Measurements from ENCODE around the gene RAD51AP1. TPM values are rescaled to one million over a fixed set of nuclear protein-coding genes. Genes with fewer than 3 reads are reported as not detected.

Gene RAD51AP1
- total RNA-seq, 1 experiment from 2014 or later: 38.0 TPM

- DNase-seq: no peak
- H3K4me3 Mint-ChIP-seq (ENCODE audit: low read depth, unreplicated experiment): no peak overlapping the region
- no peaks in the 10 kb centered on the region for H3K27me3 Mint-ChIP-seq (ENCODE audit: unreplicated experiment)
- no peaks in the 10 kb centered on the region for H3K36me3 Mint-ChIP-seq (ENCODE audit: insufficient read depth, unreplicated experiment)
- TF ChIP-seq, protein P1, sequence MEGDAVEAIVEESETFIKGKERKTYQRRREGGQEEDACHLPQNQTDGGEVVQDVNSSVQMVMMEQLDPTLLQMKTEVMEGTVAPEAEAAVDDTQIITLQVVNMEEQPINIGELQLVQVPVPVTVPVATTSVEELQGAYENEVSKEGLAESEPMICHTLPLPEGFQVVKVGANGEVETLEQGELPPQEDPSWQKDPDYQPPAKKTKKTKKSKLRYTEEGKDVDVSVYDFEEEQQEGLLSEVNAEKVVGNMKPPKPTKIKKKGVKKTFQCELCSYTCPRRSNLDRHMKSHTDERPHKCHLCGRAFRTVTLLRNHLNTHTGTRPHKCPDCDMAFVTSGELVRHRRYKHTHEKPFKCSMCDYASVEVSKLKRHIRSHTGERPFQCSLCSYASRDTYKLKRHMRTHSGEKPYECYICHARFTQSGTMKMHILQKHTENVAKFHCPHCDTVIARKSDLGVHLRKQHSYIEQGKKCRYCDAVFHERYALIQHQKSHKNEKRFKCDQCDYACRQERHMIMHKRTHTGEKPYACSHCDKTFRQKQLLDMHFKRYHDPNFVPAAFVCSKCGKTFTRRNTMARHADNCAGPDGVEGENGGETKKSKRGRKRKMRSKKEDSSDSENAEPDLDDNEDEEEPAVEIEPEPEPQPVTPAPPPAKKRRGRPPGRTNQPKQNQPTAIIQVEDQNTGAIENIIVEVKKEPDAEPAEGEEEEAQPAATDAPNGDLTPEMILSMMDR (IDR thresholded peaks at IDR 0.05; ENCODE audit: unreplicated experiment): no peak
- intact Hi-C loops (cut with micrococcal nuclease; ENCODE audit: unreplicated experiment): no loop called here
- H3K9me3 Mint-ChIP-seq (ENCODE audit: low read depth, unreplicated experiment): no peaks in the 10 kb centered on the region
- no peaks in the 10 kb centered on the region for H3K4me1 Mint-ChIP-seq (ENCODE audit: low read depth, unreplicated experiment)
- no peak overlapping the region for H3K27ac Mint-ChIP-seq (ENCODE audit: unreplicated experiment)
- CTCF ChIA-PET: no interaction called here
- BruUV-seq (replicated peaks): no TSS peak
These were observed 17.1 kb downstream of the RAD51AP1 start for GRCh38 chr12:4555804-4556203.

GRCh38 chr12:4556735-4557530 lies 18.2 kb downstream of the RAD51AP1 start:
- Mint-ChIP-seq H3K27me3 (ENCODE audit: unreplicated experiment) (no peaks in the 10 kb centered on the region), H3K36me3 (ENCODE audit: insufficient read depth, unreplicated experiment) (no peaks in the 10 kb centered on the region), H3K4me1 (ENCODE audit: low read depth, unreplicated experiment) (no peaks in the 10 kb centered on the region), H3K9me3 (ENCODE audit: low read depth, unreplicated experiment) (no peaks in the 10 kb centered on the region), H3K4me3 (ENCODE audit: low read depth, unreplicated experiment) (no peak overlapping the region), H3K27ac (ENCODE audit: unreplicated experiment) (no peak overlapping the region)
- intact Hi-C loops (cut with micrococcal nuclease; ENCODE audit: unreplicated experiment): no loop called here
- no peak for DNase-seq
- no TSS peak for BruUV-seq (replicated peaks)
- TF ChIP-seq, protein P1 (IDR thresholded peaks at IDR 0.05; ENCODE audit: unreplicated experiment): no peak
- CTCF ChIA-PET: no interaction called here

DNA sequence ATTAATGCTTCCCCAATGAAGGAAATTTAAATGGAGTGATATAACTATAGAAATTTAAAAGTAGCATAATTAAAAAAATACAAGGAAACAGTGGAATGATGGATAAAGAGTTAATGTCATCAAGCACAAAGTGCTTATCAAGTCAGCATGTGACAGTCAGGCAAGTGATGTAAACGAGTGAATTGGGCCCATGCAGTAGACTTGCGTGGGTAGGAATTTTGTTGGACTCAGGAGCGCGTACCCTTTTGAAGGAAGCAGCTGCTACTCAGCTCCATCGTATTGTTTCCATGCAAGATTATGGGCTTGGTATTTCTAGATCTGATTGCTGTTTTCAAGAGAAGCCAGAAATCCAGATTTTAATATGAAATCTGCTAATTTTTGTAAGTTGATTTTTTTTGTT lies 18.9 kb downstream of the RAD51AP1 start:
- DNase-seq: no peak
- CTCF ChIA-PET: no interaction called here
- TF ChIP-seq, protein P1 (IDR thresholded peaks at IDR 0.05; ENCODE audit: unreplicated experiment): no peak
- intact Hi-C loops (cut with micrococcal nuclease; ENCODE audit: unreplicated experiment): no loop called here
- H3K27me3 Mint-ChIP-seq (ENCODE audit: unreplicated experiment): no peaks in the 10 kb centered on the region
- BruUV-seq (replicated peaks): no TSS peak
- no peaks in the 10 kb centered on the region for H3K4me1 Mint-ChIP-seq (ENCODE audit: low read depth, unreplicated experiment)
- H3K36me3 Mint-ChIP-seq (ENCODE audit: insufficient read depth, unreplicated experiment): no peaks in the 10 kb centered on the region
- H3K9me3 Mint-ChIP-seq (ENCODE audit: low read depth, unreplicated experiment): no peaks in the 10 kb centered on the region
- H3K4me3 Mint-ChIP-seq (ENCODE audit: low read depth, unreplicated experiment): no peak overlapping the region
- H3K27ac Mint-ChIP-seq (ENCODE audit: unreplicated experiment): no peak overlapping the region

DNA sequence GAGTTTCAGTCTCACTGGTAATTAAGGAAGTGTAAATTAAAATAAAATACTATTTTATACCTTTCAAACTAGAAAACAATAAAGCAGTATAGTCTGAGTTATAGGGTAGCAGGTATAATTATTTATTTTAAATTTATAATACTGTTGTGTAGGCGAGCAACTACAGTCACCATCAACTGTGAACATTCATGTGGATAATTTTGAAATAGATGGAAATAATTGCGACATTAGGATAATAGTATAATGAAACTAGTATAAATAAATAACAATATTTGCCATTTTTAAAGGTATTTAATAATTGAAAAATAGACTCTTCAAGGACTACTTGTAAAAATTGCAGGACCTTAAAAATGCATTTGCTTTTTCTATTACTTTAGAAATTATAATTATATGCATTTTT lies 19.5 kb downstream of the RAD51AP1 start:
- Mint-ChIP-seq H3K36me3 (ENCODE audit: insufficient read depth, unreplicated experiment) (no peaks in the 10 kb centered on the region), H3K27ac (ENCODE audit: unreplicated experiment) (no peak overlapping the region), H3K4me1 (ENCODE audit: low read depth, unreplicated experiment) (no peaks in the 10 kb centered on the region), H3K9me3 (ENCODE audit: low read depth, unreplicated experiment) (no peaks in the 10 kb centered on the region), H3K4me3 (ENCODE audit: low read depth, unreplicated experiment) (no peak overlapping the region), H3K27me3 (ENCODE audit: unreplicated experiment) (no peaks in the 10 kb centered on the region)
- TF ChIP-seq, protein P1 (IDR thresholded peaks at IDR 0.05; ENCODE audit: unreplicated experiment): no peak
- DNase-seq: no peak
- BruUV-seq (replicated peaks): no TSS peak
- CTCF ChIA-PET: no interaction called here
- intact Hi-C loops (cut with micrococcal nuclease; ENCODE audit: unreplicated experiment): no loop called here
